H1 (cell line): ENCODE data around the gene F11. TPM values are rescaled to one million over a fixed set of nuclear protein-coding genes. Genes with fewer than 3 reads are reported as not detected.

Experiments used
- CTCF ChIA-PET: fragments of 300-600 bp; sonication (Branson Sonifier 250); formaldehyde crosslinking; loops from one replicate; lab custom pipeline; 2021; ENCODE audit not compliant: partially characterized antibody; lab: Charles Lee
- POLR2A ChIA-PET: fragments of 300-600 bp; sonication (Branson Sonifier 250); formaldehyde crosslinking; loops from one replicate; lab custom pipeline; 2021; ENCODE audit warnings: inconsistent platforms; ENCODE audit not compliant: partially characterized antibody; lab: Charles Lee
- DNase-seq, 2 experiments: peaks; one replicate each; pipeline versions ENCODE4 v3.0.0 to v3.0.0-alpha.2; 2010 to 2022; ENCODE audit warnings: low spot score in 2 of 2, low read depth in 1 of 2, mixed read lengths in 1 of 2
- FAIRE-seq: peaks from 2 replicates; lab custom pipeline; 2011; peaks lifted over from hg19 to GRCh38; lab: Jason Lieb, UNC
- H2AFZ ChIP-seq: 2 replicates; pipeline ENCODE4 v1.8.1; 2012; ENCODE audit warnings: low read length, inconsistent platforms
- H2AK5ac ChIP-seq: 2 replicates; pipeline ENCODE4 v1.6.1; 2013; ENCODE audit warnings: low read depth, low read length
- H2BK120ac ChIP-seq: replicated peaks from 2 replicates; pipeline ENCODE3; 2013; ENCODE audit warnings: low read depth, low read length, inconsistent platforms
- H2BK12ac ChIP-seq: 2 replicates; pipeline ENCODE4 v1.6.1; 2013; ENCODE audit warnings: low read depth, low read length
- H2BK15ac ChIP-seq: 2 replicates; pipeline ENCODE4 v1.6.1; 2013; ENCODE audit warnings: low read length
- H2BK20ac ChIP-seq: 2 replicates; pipeline ENCODE4 v1.6.1; 2013; ENCODE audit warnings: low read length
- H2BK5ac ChIP-seq: 2 replicates; pipeline ENCODE4 v1.6.1; 2013; ENCODE audit warnings: low read depth, low read length
- H3K14ac ChIP-seq: 2 replicates; pipeline ENCODE4 v1.6.1; 2013; ENCODE audit warnings: inconsistent platforms; ENCODE audit not compliant: insufficient read length
- H3K18ac ChIP-seq: 2 replicates; pipeline ENCODE4 v1.6.1; 2013; ENCODE audit warnings: low read length; ENCODE audit errors: extremely low read depth
- H3K23ac ChIP-seq: 2 replicates; pipeline ENCODE4 v1.6.1; 2013; ENCODE audit warnings: inconsistent platforms; ENCODE audit not compliant: insufficient read length
- H3K23me2 ChIP-seq: 2 replicates; pipeline ENCODE4 v1.6.1; 2013; ENCODE audit warnings: low read depth, low read length
- H3K27ac ChIP-seq: 2 replicates; pipeline ENCODE4 v1.6.1; 2011; ENCODE audit warnings: low read depth, low read length, inconsistent platforms
- H3K27me3 ChIP-seq, 4 experiments: replicated peaks in 1 of 4; 1 replicate in 1 of 4; 2 replicates in 3 of 4; pipeline versions ENCODE4 v1.6.1 to v1.8.1; 2011 to 2013; ENCODE audit warnings: low read length in 3 of 4, mild to moderate bottlenecking in 3 of 4, inconsistent platforms in 2 of 4, mixed read lengths in 2 of 4, moderate library complexity in 1 of 4; ENCODE audit not compliant: control insufficient read depth in 3 of 4, insufficient read depth in 3 of 4; ENCODE audit errors: extremely low read depth in 1 of 4
- H3K36me3 ChIP-seq, 4 experiments: 2 replicates each; pipeline versions ENCODE4 v1.6.1 to v1.8.1; 2011 to 2013; ENCODE audit warnings: mild to moderate bottlenecking in 4 of 4, low read length in 3 of 4, moderate library complexity in 2 of 4, control low read depth in 1 of 4, inconsistent platforms in 1 of 4; ENCODE audit not compliant: insufficient read depth in 4 of 4, control insufficient read depth in 2 of 4
- H3K4ac ChIP-seq: replicated peaks from 2 replicates; pipeline ENCODE3; 2013; ENCODE audit warnings: low read length, low read depth, mixed read lengths, inconsistent platforms; ENCODE audit not compliant: insufficient read length
- H3K4me1 ChIP-seq, 4 experiments: replicated peaks in 1 of 4; 1 replicate in 1 of 4; 2 replicates in 3 of 4; pipeline versions ENCODE4 v1.6.1 to v1.8.1; 2011 to 2013; ENCODE audit warnings: low read length in 3 of 4, inconsistent platforms in 2 of 4, mixed read lengths in 1 of 4; ENCODE audit not compliant: insufficient read depth in 4 of 4, control insufficient read depth in 3 of 4
- H3K4me2 ChIP-seq, 2 experiments: 2 replicates each; pipeline versions ENCODE4 v1.6.1 to v1.8.1; 2011 to 2013; ENCODE audit warnings: low read depth in 2 of 2, low read length in 2 of 2, control low read depth in 1 of 2, inconsistent platforms in 1 of 2, mild to moderate bottlenecking in 1 of 2; ENCODE audit not compliant: insufficient read depth in 1 of 2
- H3K4me3 ChIP-seq, 4 experiments: fragments of 200-600, 300-600 bp in 1 of 4; sonication (generic), shearing (Covaris generic), sonication (Bioruptor Twin) in 1 of 4; 2 replicates each; pipeline versions ENCODE4 v1.5.1 to v1.8.1; 2011 to 2016; ENCODE audit warnings: low read length in 4 of 4, low read depth in 3 of 4, control low read depth in 2 of 4, inconsistent platforms in 2 of 4, mild to moderate bottlenecking in 2 of 4, mixed read lengths in 1 of 4, moderate library complexity in 1 of 4; ENCODE audit not compliant: insufficient read depth in 2 of 4; ENCODE audit errors: extremely low read depth in 1 of 4
- H3K56ac ChIP-seq: replicated peaks from 2 replicates; pipeline ENCODE3; 2013; ENCODE audit warnings: low read depth, mild to moderate bottlenecking, mixed read lengths, low read length, inconsistent platforms; ENCODE audit not compliant: insufficient read length
- H3K79me1 ChIP-seq: 2 replicates; pipeline ENCODE4 v1.6.1; 2013; ENCODE audit warnings: low read depth, low read length, control low read depth
- H3K79me2 ChIP-seq, 2 experiments: 2 replicates each; pipeline versions ENCODE4 v1.6.1 to v1.8.1; 2012 to 2013; ENCODE audit warnings: low read length in 2 of 2, mild to moderate bottlenecking in 2 of 2, inconsistent platforms in 1 of 2; ENCODE audit not compliant: insufficient read depth in 2 of 2, control insufficient read depth in 1 of 2
- H3K9ac ChIP-seq, 4 experiments: replicated peaks in 1 of 4; 1 replicate in 1 of 4; 2 replicates in 3 of 4; pipeline versions ENCODE4 v1.6.1 to v1.8.1; 2011 to 2013; ENCODE audit warnings: low read depth in 3 of 4, low read length in 3 of 4, control low read depth in 2 of 4, mild to moderate bottlenecking in 2 of 4, moderate library complexity in 2 of 4, inconsistent platforms in 1 of 4; ENCODE audit errors: extremely low read depth in 1 of 4
- H3K9me3 ChIP-seq, 2 experiments: 2 replicates each; pipeline versions ENCODE4 v1.6.1 to v1.8.1; 2012 to 2013; ENCODE audit warnings: mild to moderate bottlenecking in 2 of 2, moderate library complexity in 2 of 2, control low read depth in 1 of 2, inconsistent platforms in 1 of 2, low read depth in 1 of 2, low read length in 1 of 2, mixed read lengths in 1 of 2; ENCODE audit not compliant: insufficient read depth in 2 of 2
- H4K20me1 ChIP-seq, 2 experiments: replicated peaks in 1 of 2; 2 replicates each; pipeline versions ENCODE3 to v1.8.1; 2011 to 2013; ENCODE audit warnings: inconsistent platforms in 2 of 2, low read length in 2 of 2, mild to moderate bottlenecking in 1 of 2; ENCODE audit not compliant: insufficient read depth in 2 of 2, control insufficient read depth in 1 of 2
- H4K5ac ChIP-seq: 2 replicates; pipeline ENCODE4 v1.6.1; 2013; ENCODE audit warnings: low read length, low read depth, mixed read lengths, inconsistent platforms; ENCODE audit not compliant: insufficient read length
- H4K8ac ChIP-seq: 2 replicates; pipeline ENCODE4 v1.8.0; 2013; ENCODE audit warnings: mild to moderate bottlenecking, moderate library complexity, low read length, inconsistent platforms; ENCODE audit not compliant: insufficient read depth; ENCODE audit errors: extremely low read depth
- H4K91ac ChIP-seq: replicated peaks from 2 replicates; pipeline ENCODE3; 2013; ENCODE audit warnings: low read length, mixed read lengths, inconsistent platforms; ENCODE audit not compliant: insufficient read length
- ATF3 ChIP-seq: IDR thresholded peaks from 2 replicates; pipeline ENCODE4 v1.6.1; 2011; ENCODE audit warnings: low read depth, mild to moderate bottlenecking, low read length; ENCODE audit not compliant: insufficient read depth
- CBX8 ChIP-seq: fragments of 300-800, 300-1000 bp; sonication (generic); IDR thresholded peaks from 2 replicates; pipeline ENCODE4 v1.7.1; 2016; ENCODE audit warnings: low read depth, low read length, borderline replicate concordance
- GABPA ChIP-seq: IDR thresholded peaks from 2 replicates; pipeline ENCODE4 v1.6.1; 2011; ENCODE audit warnings: mild to moderate bottlenecking, low read length, moderate library complexity, borderline replicate concordance; ENCODE audit not compliant: insufficient read depth
- KDM5A ChIP-seq: fragments of 200-600 bp; IDR thresholded peaks from 2 replicates; pipeline ENCODE4 v1.7.1; 2012; ENCODE audit warnings: mild to moderate bottlenecking, low read length, inconsistent platforms, mixed read lengths
- RNF2 ChIP-seq: fragments of 200-900, 300-1000 bp; sonication (generic); IDR thresholded peaks from 2 replicates; pipeline ENCODE4 v1.7.1; 2016; ENCODE audit warnings: borderline replicate concordance, low read depth, mild to moderate bottlenecking, antibody characterized with exemption, low read length; ENCODE audit not compliant: poor library complexity, severe bottlenecking; ENCODE audit errors: missing control alignments
- SRF ChIP-seq: IDR thresholded peaks from 2 replicates; pipeline ENCODE4 v1.6.1; 2011; ENCODE audit warnings: mild to moderate bottlenecking, low read depth, low read length, moderate library complexity
- TEAD4 ChIP-seq: IDR thresholded peaks from 2 replicates; pipeline ENCODE4 v1.6.1; 2012; ENCODE audit warnings: low read depth, low read length, inconsistent platforms, mixed read lengths
- WGBS, 2 experiments: shearing (Covaris generic) in 1 of 2; methylation state at CpG; one replicate each; pipeline versions ENCODE4 v1.1.6 to v1.1.7; 2013 to 2015; ENCODE audit warnings: low lambda C conversion rate in 2 of 2, mixed read lengths in 2 of 2, inconsistent platforms in 1 of 2, low coverage in 1 of 2, missing lambda C conversion rate in 1 of 2; ENCODE audit not compliant: insufficient replicate concordance in 2 of 2, insufficient coverage in 1 of 2, insufficient read length in 1 of 2; ENCODE audit errors: extremely low coverage in 1 of 2, missing lambda C conversion rate in 1 of 2; 5-methylcytosine and 5-hydroxymethylcytosine counted together
- polyA plus RNA-seq, 7 experiments: library from polyadenylated mRNA; depleted of rRNA in 3 of 7; stranded (reverse) in 5 of 7; unstranded in 2 of 7; fragments of >200 nt in 5 of 7; fragments of 200-250 nt in 2 of 7; gene quantifications; 1 replicate in 5 of 7; 2 replicates in 1 of 7; 4 replicates in 1 of 7; pipeline versions ENCODE4 v1.2.1 to v1.2.3, GENCODE V29; 2011 to 2013; ENCODE audit warnings: missing spikeins in 2 of 7, mixed read lengths in 2 of 7
- total RNA-seq: library from RNA; stranded (reverse); fragmentation: NEBNext Ultra II Directional; extraction: Animal tissue kit (Norgen Biotek cat#: 25700); gene quantifications from 2 replicates; pipeline ENCODE4 v1.2.1, GENCODE V29; 2021

Gene F11
- total and polyA plus RNA-seq, 2 of the 8 experiments (the other 6 are each of a cell fraction or from before 2014, with no cell fraction given): 0.27 to 0.99 TPM

- FAIRE-seq: no peak
- ChIA-PET POLR2A (no interaction called here), CTCF (interaction anchor here (0.8 to 3.2 kb wide), 9 partner anchors 9 to 279 kb away, joined by 3 to 11 read pairs (median 3); no protein-coding TSS in a partner anchor)
These were observed 41.9 kb downstream of the F11 start for GRCh38 chr4:186307916-186308315.

More at GRCh38 chr4:186307916-186308315, 41.9 kb downstream of the F11 start:
- Histone ChIP-seq H3K79me2 (no peaks in the 10 kb centered on the region), H3K79me1 (no peaks in the 10 kb centered on the region), H3K4me3 (no peak overlapping the region), H2BK5ac (no peak overlapping the region), H2BK20ac (no peak overlapping the region), H3K36me3 (no peaks in the 10 kb centered on the region), H3K27me3 (no peaks in the 10 kb centered on the region; a peak in 1 of 7 replicates), H2BK120ac (no peak overlapping the region), H3K9me3 (no peaks in the 10 kb centered on the region), H4K5ac (no peak overlapping the region), H3K4ac (no peak overlapping the region), H3K4me2 (no peak overlapping the region), H3K9ac (no peak overlapping the region), H2AK5ac (no peak overlapping the region), H3K4me1 (peaks cover 0 to 3% (median 0%) of the 10 kb centered on the region in 4 experiments; a peak in 1 of 7 replicates), H3K56ac (no peak overlapping the region), H3K23me2 (no peaks in the 10 kb centered on the region), H2BK12ac (no peak overlapping the region), H2AFZ (no peak overlapping the region), H2BK15ac (no peak overlapping the region), H3K18ac (no peak overlapping the region), H3K14ac (no peak overlapping the region), H4K91ac (no peak overlapping the region), H4K20me1 (no peaks in the 10 kb centered on the region), H3K23ac (no peak overlapping the region), H3K27ac (no peak overlapping the region), H4K8ac (no peak overlapping the region)
- no peak for DNase-seq
- no peak for TF ChIP-seq CBX8
- no peak for TF ChIP-seq GABPA
- no peak for TF ChIP-seq TEAD4
- TF ChIP-seq ATF3: no peak
- TF ChIP-seq SRF: no peak
- TF ChIP-seq RNF2: no peak
- no peak for TF ChIP-seq KDM5A
- 93% methylated on average over 3 of the region's 3 CpGs; no CpG with 5 or more reads in 1 of the 2 experiments for WGBS, 2 experiments
